HL-60 (cell line): ENCODE results near the gene MYH11.

Experiments
- DNase-seq, 2 experiments: peaks; one replicate each; pipeline ENCODE4 v3.0.0-alpha.2; 2010 to 2020; ENCODE audit warnings: low read depth in 1 of 2, low spot score in 1 of 2
- H3K27ac ChIP-seq: fragments of 250-450 bp; sonication (Bioruptor Pico); replicated peaks from 2 replicates; pipeline ENCODE4 v1.5.1; 2020; ENCODE audit warnings: mild to moderate bottlenecking, moderate library complexity
- H3K27me3 ChIP-seq: fragments of 250-450 bp; sonication (Bioruptor Pico); 2 replicates; pipeline ENCODE4 v1.5.1; 2021; ENCODE audit warnings: mild to moderate bottlenecking, moderate library complexity; ENCODE audit not compliant: insufficient read depth, poor library complexity, severe bottlenecking
- H3K4me3 ChIP-seq: replicated peaks from 2 replicates; pipeline ENCODE4 v1.5.1; 2011; ENCODE audit warnings: mild to moderate bottlenecking, control low read depth, low read length; ENCODE audit not compliant: insufficient read depth
- CTCF ChIP-seq: IDR thresholded peaks from one replicate; pipeline ENCODE4 v1.5.1; 2011; ENCODE audit warnings: low read length, control low read depth, inconsistent platforms; ENCODE audit not compliant: insufficient read depth
- GABPA ChIP-seq: IDR thresholded peaks from 2 replicates; pipeline ENCODE4 v1.6.1; 2012; ENCODE audit warnings: low read depth
- POLR2AphosphoS5 ChIP-seq: IDR thresholded peaks from 2 replicates; pipeline ENCODE4 v1.6.1; 2012; ENCODE audit warnings: low read depth
- REST ChIP-seq: IDR thresholded peaks from 2 replicates; pipeline ENCODE4 v1.6.1; 2012; ENCODE audit warnings: low read depth; ENCODE audit not compliant: insufficient replicate concordance
- SPI1 ChIP-seq: IDR thresholded peaks from 2 replicates; pipeline ENCODE4 v1.6.1; 2012; ENCODE audit warnings: low read depth, mild to moderate bottlenecking, borderline replicate concordance

Gene MYH11

GRCh38 chr16:15885560-15886001 is 28.8 kb upstream of the MYH11 start:
- no peak for DNase-seq
- Histone ChIP-seq H3K27ac (no peak overlapping the region), H3K4me3 (no peak overlapping the region), H3K27me3 (no peaks in the 10 kb centered on the region)
- TF ChIP-seq GABPA, result no peak
- TF ChIP-seq REST, result no peak
- no peak for TF ChIP-seq SPI1
- no peak for TF ChIP-seq CTCF
- no peak for TF ChIP-seq POLR2AphosphoS5

- Histone ChIP-seq H3K27ac (no peak overlapping the region), H3K4me3 (no peak overlapping the region), H3K27me3 (no peaks in the 10 kb centered on the region)
- no peak for TF ChIP-seq SPI1
- no peak for TF ChIP-seq GABPA
- TF ChIP-seq REST, result no peak
- TF ChIP-seq CTCF, result no peak
- TF ChIP-seq POLR2AphosphoS5, result no peak
- DNase-seq, result no peak
Observed at GRCh38 chr16:15882563-15882962, 25.7 kb upstream of the MYH11 start.

- DNase-seq, result no peak
- H3K27ac ChIP-seq, result no peak overlapping the region
- no peak overlapping the region for H3K4me3 ChIP-seq
- H3K27me3 ChIP-seq, result no peaks in the 10 kb centered on the region
- TF ChIP-seq GABPA, result no peak
- TF ChIP-seq SPI1, result no peak
- no peak for TF ChIP-seq REST
- no peak for TF ChIP-seq CTCF
- TF ChIP-seq POLR2AphosphoS5, result no peak
Observed at GRCh38 chr16:15881794-15882379, 25.1 kb upstream of the MYH11 start.
